ENCODE measurements around the gene ZBTB25.

Gene ZBTB25

GRCh38 chr14:64442300-64442988 is 61.2 kb downstream of the ZBTB25 start:
- no peak for DNase-seq (ENCODE audit: low read depth in 2 of 2)

- no peak for DNase-seq (ENCODE audit: low read depth in 2 of 2)
These were observed 63.1 kb downstream of the ZBTB25 start for GRCh38 chr14:64440494-64440893.

GRCh38 chr14:64439141-64439540 is 64.5 kb downstream of the ZBTB25 start:
- no peak for DNase-seq (ENCODE audit: low read depth in 2 of 2)

GRCh38 chr14:64438181-64438841 is 65.3 kb downstream of the ZBTB25 start:
- DNase-seq (ENCODE audit: low read depth in 2 of 2) = no peak

- DNase-seq (ENCODE audit: low read depth in 2 of 2) = no peak
These were observed 69.1 kb downstream of the ZBTB25 start for GRCh38 chr14:64434528-64434927.

- no peak for DNase-seq (ENCODE audit: low read depth in 2 of 2)
These were observed 79.7 kb downstream of the ZBTB25 start for GRCh38 chr14:64423987-64424386.

GRCh38 chr14:64422756-64423155 is 80.9 kb downstream of the ZBTB25 start:
- DNase-seq (ENCODE audit: low read depth in 2 of 2) = no peak

GRCh38 chr14:64422005-64422404 is 81.6 kb downstream of the ZBTB25 start:
- no peak for DNase-seq (ENCODE audit: low read depth in 2 of 2)

GRCh38 chr14:64421166-64421565 is 82.5 kb downstream of the ZBTB25 start:
- no peak for DNase-seq (ENCODE audit: low read depth in 2 of 2)

- no peak for DNase-seq (ENCODE audit: low read depth in 2 of 2)
These were observed 84.6 kb downstream of the ZBTB25 start for GRCh38 chr14:64419003-64419402.

- DNase-seq (ENCODE audit: low read depth in 2 of 2) = no peak
These were observed 85.9 kb downstream of the ZBTB25 start for GRCh38 chr14:64417771-64418125.

- no peak for DNase-seq (ENCODE audit: low read depth in 2 of 2)
These were observed 86.4 kb downstream of the ZBTB25 start for GRCh38 chr14:64417055-64417770.

- DNase-seq (ENCODE audit: low read depth in 2 of 2) = no peak
These were observed 87.2 kb downstream of the ZBTB25 start for GRCh38 chr14:64416348-64416932.

GRCh38 chr14:64412237-64412636 is 91.4 kb downstream of the ZBTB25 start:
- DNase-seq (ENCODE audit: low read depth in 2 of 2) = no peak

- no peak for DNase-seq (ENCODE audit: low read depth in 2 of 2)
These were observed 92.6 kb downstream of the ZBTB25 start for GRCh38 chr14:64411001-64411400.

- DNase-seq (ENCODE audit: low read depth in 2 of 2) = no peak
These were observed 93.4 kb downstream of the ZBTB25 start for GRCh38 chr14:64410084-64410774.

GRCh38 chr14:64409126-64409920 is 94.3 kb downstream of the ZBTB25 start:
- no peak for DNase-seq (ENCODE audit: low read depth in 2 of 2)

- no peak for DNase-seq (ENCODE audit: low read depth in 2 of 2)
These were observed 96.3 kb downstream of the ZBTB25 start for GRCh38 chr14:64407329-64407728.

- DNase-seq (ENCODE audit: low read depth in 2 of 2) = no peak
These were observed 98.3 kb downstream of the ZBTB25 start for GRCh38 chr14:64405295-64405694.

GRCh38 chr14:64401949-64402348 is 101.7 kb downstream of the ZBTB25 start:
- DNase-seq (ENCODE audit: low read depth in 2 of 2) = no peak

- DNase-seq (ENCODE audit: low read depth in 2 of 2) = no peak
These were observed 102.7 kb downstream of the ZBTB25 start for GRCh38 chr14:64400829-64401459.
